SJSA1 (cell line): ENCODE data around the gene KIFC3. TPM values are rescaled to one million over a fixed set of nuclear protein-coding genes. Genes with fewer than 3 reads are reported as not detected.
"Not testable (repeated sequence)": the region's sequence is repeated elsewhere in the genome, so short reads cannot be mapped to it uniquely, and the experiment has no call there.

ENCODE experiments used
- DNase-seq, 2 experiments: peaks; one replicate each; pipeline ENCODE4 v3.0.0-alpha.2; 2015 to 2020; ENCODE audit warnings: low spot score in 2 of 2, low read depth in 1 of 2
- H3K27ac ChIP-seq: fragments of 250-450 bp; sonication (Bioruptor Pico); 2 replicates; pipeline ENCODE4 v1.5.1; 2020; ENCODE audit warnings: mild to moderate bottlenecking, moderate library complexity
- H3K27me3 ChIP-seq: fragments of 250-450 bp; sonication (Bioruptor Pico); replicated peaks from 2 replicates; pipeline ENCODE4 v1.5.1; 2020; ENCODE audit warnings: mild to moderate bottlenecking, moderate library complexity
- H3K36me3 ChIP-seq: fragments of 250-450 bp; sonication (Bioruptor Pico); 2 replicates; pipeline ENCODE4 v1.5.1; 2020; ENCODE audit warnings: mild to moderate bottlenecking
- H3K4me1 ChIP-seq: fragments of 250-450 bp; sonication (Bioruptor Pico); replicated peaks from 2 replicates; pipeline ENCODE4 v1.6.1; 2021; ENCODE audit warnings: mild to moderate bottlenecking
- H3K4me3 ChIP-seq: fragments of 250-450 bp; sonication (Bioruptor Pico); 2 replicates; pipeline ENCODE4 v1.5.1; 2020; ENCODE audit warnings: mild to moderate bottlenecking
- H3K9me3 ChIP-seq: fragments of 250-450 bp; sonication (Bioruptor Pico); replicated peaks from 2 replicates; pipeline ENCODE4 v1.5.1; 2020; ENCODE audit warnings: mild to moderate bottlenecking
- total RNA-seq: library from RNA; depleted of rRNA; stranded (reverse); fragments of >200 nt; shearing (Covaris generic); gene quantifications from 2 replicates; pipeline ENCODE4 v1.2.3, GENCODE V29; 2014

KIFC3 gene
- total RNA-seq, 1 experiment from 2014 or later, result 132 TPM

- Histone ChIP-seq H3K9me3 (no peaks in the 10 kb centered on the region), H3K4me3 (no peak overlapping the region), H3K4me1 (peaks cover 14% of the 10 kb centered on the region), H3K27me3 (no peaks in the 10 kb centered on the region), H3K36me3 (no peaks in the 10 kb centered on the region), H3K27ac (no peak overlapping the region)
- no peak for DNase-seq
Observed at GRCh38 chr16:57818377-57819064, 16.2 kb upstream of the KIFC3 start.

DNA sequence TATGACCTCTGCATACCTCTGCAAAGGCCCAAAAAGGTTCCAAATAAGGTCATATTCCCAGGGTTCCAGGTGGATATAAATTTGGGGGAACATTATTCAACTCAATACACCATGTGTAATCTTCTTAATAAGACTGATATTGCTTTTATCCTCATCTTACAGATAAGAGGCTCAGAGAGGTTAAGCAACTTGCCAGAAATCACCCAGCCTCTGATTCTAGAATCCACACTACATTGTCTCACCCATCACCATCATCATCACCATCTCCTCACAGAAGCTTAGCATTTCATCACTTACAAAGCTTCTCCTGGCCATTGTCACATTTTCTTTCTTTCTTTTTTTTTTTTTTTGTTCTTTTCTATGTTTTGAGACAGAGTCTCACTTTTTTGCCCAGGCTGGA, 15.4 kb upstream of the KIFC3 start:
- peaks cover 14% of the 10 kb centered on the region for H3K4me1 ChIP-seq
- H3K27me3 ChIP-seq, result no peaks in the 10 kb centered on the region
- DNase-seq, result no peak
- no peak overlapping the region for H3K4me3 ChIP-seq
- H3K36me3 ChIP-seq, result no peaks in the 10 kb centered on the region
- H3K27ac ChIP-seq, result no peak overlapping the region
- H3K9me3 ChIP-seq, result no peaks in the 10 kb centered on the region

DNA sequence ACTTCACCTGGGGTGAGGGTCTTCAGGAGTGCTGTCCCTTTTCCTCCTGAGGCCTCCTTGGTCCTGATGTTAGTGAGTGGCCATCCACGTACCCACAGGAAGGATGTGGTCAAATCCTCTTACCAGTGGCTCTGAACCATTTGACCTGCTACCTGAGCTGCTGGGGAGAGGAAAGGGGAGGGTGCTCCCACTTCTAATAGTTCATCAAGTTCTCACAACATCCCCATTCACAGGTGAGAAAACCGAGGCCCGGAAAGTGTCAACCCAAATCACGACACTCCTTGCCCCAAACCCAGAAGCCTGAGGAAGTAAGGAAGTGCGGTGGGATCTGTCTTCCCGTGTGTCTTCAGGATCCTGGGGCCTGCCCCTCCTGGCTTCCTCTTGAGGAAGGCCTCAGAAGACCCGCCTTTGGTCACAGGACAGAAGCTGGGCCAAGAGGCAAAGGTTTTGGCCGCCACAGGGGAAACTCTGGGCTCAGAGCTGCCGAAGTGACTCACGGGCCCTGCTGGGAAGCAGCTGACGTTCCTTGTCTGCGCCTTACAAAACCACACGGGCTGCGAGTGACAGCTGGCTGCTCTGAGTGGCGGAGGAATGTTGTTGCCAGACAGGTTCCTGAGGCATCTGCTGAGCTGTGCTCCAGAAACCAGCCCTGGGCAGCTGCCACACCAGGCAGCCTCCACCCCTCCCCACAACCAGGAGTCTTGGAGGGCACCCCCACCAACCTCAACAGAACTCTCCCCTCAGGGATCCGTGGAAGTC, 13.9 kb upstream of the KIFC3 start:
- Histone ChIP-seq H3K4me1 (peaks cover 15% of the 10 kb centered on the region), H3K36me3 (no peaks in the 10 kb centered on the region), H3K27ac (peak overlapping the region; percentile 65), H3K4me3 (no peak overlapping the region), H3K27me3 (no peaks in the 10 kb centered on the region), H3K9me3 (no peaks in the 10 kb centered on the region)
- peak; percentile 69 to 88 for DNase-seq

GRCh38 chr16:57814896-57815295, 12.6 kb upstream of the KIFC3 start:
- H3K4me3 ChIP-seq, result no peak overlapping the region
- no peaks in the 10 kb centered on the region for H3K9me3 ChIP-seq
- no peak overlapping the region for H3K27ac ChIP-seq
- H3K36me3 ChIP-seq, result no peaks in the 10 kb centered on the region
- H3K4me1 ChIP-seq, result peaks cover 27% of the 10 kb centered on the region
- DNase-seq, result no peak
- H3K27me3 ChIP-seq, result no peaks in the 10 kb centered on the region

- H3K27ac ChIP-seq, result no peak overlapping the region
- H3K4me3 ChIP-seq, result no peak overlapping the region
Observed at GRCh38 chr16:57813466-57813865, 11.2 kb upstream of the KIFC3 start.

GRCh38 chr16:57811340-57811739, 9.0 kb upstream of the KIFC3 start:
- not testable (repeated sequence) for DNase-seq, H3K27me3 ChIP-seq, H3K4me3 ChIP-seq, H3K36me3 ChIP-seq, H3K9me3 ChIP-seq
- peaks cover 56% of the 10 kb centered on the region for H3K4me1 ChIP-seq
- H3K27ac ChIP-seq, result peak overlapping the region; percentile 49; the same call in 1 of the 2 replicates

More at GRCh38 chr16:57813466-57813865, 11.2 kb upstream of the KIFC3 start:
- Histone ChIP-seq H3K4me1 (peaks cover 42% of the 10 kb centered on the region), H3K27me3 (no peaks in the 10 kb centered on the region), H3K9me3 (no peaks in the 10 kb centered on the region), H3K36me3 (no peaks in the 10 kb centered on the region)
- DNase-seq, result no peak

DNA sequence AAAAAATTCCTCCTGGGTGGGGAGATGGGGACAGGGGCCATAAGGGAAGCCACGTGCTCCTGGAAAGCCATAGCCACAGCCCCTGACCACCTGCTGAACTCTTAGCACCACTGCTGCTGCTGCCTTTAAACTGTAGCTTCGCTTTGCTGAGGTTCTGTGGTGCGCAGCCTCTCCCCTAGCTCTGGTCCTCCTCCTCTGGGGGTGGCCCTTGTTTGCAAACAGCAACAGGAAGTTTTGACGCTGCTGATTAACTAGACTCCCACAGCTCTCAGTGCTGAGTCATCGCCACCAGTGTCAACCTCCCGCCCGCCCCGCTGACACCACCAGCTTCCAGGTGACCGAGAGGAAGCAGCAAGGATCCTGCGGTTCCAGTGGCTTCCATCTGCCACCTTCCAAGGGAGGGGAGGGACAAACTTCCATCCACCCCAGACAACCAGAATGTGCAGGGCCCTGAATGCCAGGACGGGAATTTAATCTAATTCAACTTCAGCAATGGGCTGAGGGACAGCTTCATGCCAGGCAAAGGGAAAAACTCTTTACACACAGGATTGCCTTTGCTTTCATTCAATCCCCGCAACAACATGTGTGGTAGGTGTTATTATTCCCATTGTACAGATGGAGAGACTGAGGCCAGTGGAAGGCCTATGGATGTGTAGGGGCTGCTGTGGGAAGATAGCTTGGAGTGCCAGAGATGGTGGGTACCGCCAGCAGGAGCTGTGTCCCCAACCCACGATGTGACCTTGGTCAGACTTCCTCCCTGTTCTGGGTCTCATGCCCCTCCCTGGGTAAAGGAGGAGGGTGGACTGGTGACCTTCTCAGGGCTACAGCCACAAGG, 8.1 kb upstream of the KIFC3 start:
- DNase-seq, result peak; percentile 93 to 95
- Histone ChIP-seq H3K36me3 (no peaks in the 10 kb centered on the region), H3K4me1 (peaks cover 48% of the 10 kb centered on the region), H3K27me3 (no peaks in the 10 kb centered on the region), H3K4me3 (no peak overlapping the region), H3K9me3 (no peaks in the 10 kb centered on the region), H3K27ac (peak overlapping the region; percentile 49)

- peak overlapping the region; percentile 49 for H3K27ac ChIP-seq
- H3K36me3 ChIP-seq, result no peaks in the 10 kb centered on the region
- no peaks in the 10 kb centered on the region for H3K27me3 ChIP-seq
- DNase-seq, result no peak
- no peak overlapping the region for H3K4me3 ChIP-seq
- H3K9me3 ChIP-seq, result no peaks in the 10 kb centered on the region
- peaks cover 48% of the 10 kb centered on the region for H3K4me1 ChIP-seq
Observed at GRCh38 chr16:57809276-57810196, 7.2 kb upstream of the KIFC3 start.

DNA sequence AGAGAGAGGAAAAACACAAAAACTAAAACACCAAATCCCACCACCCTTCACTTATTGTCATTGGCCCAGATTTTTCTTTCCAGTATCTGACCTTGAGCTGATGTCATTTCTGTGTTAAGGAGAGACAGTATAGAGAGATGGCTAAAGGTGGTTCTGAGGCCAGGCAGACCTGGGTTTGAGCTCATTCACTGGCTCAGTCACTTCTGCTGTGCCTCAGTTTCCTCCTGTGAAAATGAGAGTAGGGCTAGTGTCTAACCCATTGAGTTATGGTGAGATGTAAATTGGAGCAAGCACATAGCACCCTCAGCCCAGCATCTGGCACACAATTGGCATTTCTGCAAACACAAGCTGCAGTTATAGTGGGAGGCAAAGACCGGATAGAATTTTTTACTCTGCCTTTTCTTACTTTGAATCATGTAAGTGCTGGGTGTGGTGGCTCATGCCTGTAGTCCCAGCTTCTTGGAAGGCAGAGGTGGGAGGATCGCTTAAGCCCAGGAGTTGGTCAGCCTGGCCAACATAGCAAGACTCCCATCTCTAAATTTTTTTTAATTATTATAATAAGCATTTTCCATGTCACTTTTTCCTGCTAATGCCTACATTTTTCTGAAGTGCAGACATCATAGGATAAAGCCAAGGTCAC, 6.4 kb upstream of the KIFC3 start:
- Histone ChIP-seq H3K4me1 (peaks cover 55% of the 10 kb centered on the region), H3K27ac (0 out of 2 replicates have a peak overlapping the region, but pooled peaks have one; percentile 1), H3K9me3 (no peaks in the 10 kb centered on the region), H3K27me3 (no peaks in the 10 kb centered on the region), H3K36me3 (no peaks in the 10 kb centered on the region), H3K4me3 (no peak overlapping the region)
- no peak for DNase-seq

DNA sequence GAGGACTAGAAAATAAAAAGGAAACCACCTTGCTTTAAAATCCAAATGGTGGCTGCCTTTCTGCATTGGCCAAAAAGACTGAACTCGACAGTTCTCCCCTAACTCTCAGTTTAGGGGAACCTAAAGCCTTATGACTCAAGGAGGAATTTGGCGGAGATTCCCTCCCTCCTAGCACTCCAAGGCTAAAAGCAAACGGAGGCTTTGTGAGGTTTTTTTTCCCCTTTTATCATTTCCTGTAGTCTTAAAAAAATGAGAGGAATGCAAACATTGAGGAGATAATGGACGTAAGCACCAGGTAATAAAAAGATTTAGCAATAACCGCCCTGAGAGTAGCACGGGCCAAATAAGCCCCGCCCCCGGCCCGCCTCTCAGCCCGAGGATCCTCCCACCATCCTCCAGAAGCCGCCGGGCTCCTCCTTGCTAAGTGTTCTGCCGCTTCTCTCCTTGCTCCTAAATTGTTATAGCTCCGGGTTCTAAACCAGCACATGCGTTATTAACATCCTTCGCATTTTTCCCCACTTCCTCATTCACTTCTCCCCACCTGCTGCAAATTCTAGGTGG, 5.8 kb upstream of the KIFC3 start:
- Histone ChIP-seq H3K36me3 (no peaks in the 10 kb centered on the region), H3K4me3 (no peak overlapping the region), H3K9me3 (no peaks in the 10 kb centered on the region), H3K27ac (peak overlapping the region; percentile 90), H3K4me1 (peaks cover 61% of the 10 kb centered on the region), H3K27me3 (no peaks in the 10 kb centered on the region)
- peak; percentile 89 to 98 for DNase-seq

GRCh38 chr16:57807252-57807967, 5.1 kb upstream of the KIFC3 start:
- Histone ChIP-seq H3K4me3 (no peak overlapping the region), H3K4me1 (peaks cover 68% of the 10 kb centered on the region), H3K27me3 (no peaks in the 10 kb centered on the region), H3K9me3 (no peaks in the 10 kb centered on the region), H3K36me3 (no peaks in the 10 kb centered on the region; the same call in 1 of the 2 replicates), H3K27ac (peak overlapping the region; percentile 90)
- peak; percentile 63 to 73 for DNase-seq

GRCh38 chr16:57805176-57805575, 2.9 kb upstream of the KIFC3 start:
- Histone ChIP-seq H3K9me3 (no peaks in the 10 kb centered on the region), H3K4me1 (peaks cover 71% of the 10 kb centered on the region)

More at GRCh38 chr16:57805176-57805575, 2.9 kb upstream of the KIFC3 start:
- H3K27ac ChIP-seq, result no peak overlapping the region
- H3K36me3 ChIP-seq, result peaks cover 12% of the 10 kb centered on the region
- H3K27me3 ChIP-seq, result no peaks in the 10 kb centered on the region
- no peak overlapping the region for H3K4me3 ChIP-seq
- DNase-seq, result no peak
